Thymus (tissue), 11 donors: ENCODE data around the gene NUFIP2. TPM values are rescaled to one million over a fixed set of nuclear protein-coding genes. Genes with fewer than 3 reads are reported as not detected.
A peak's percentile ranks its signal among the peaks of the same experiment; 100 is the strongest.
"Not testable (repeated sequence)": the region's sequence is repeated elsewhere in the genome, so short reads cannot be mapped to it uniquely, and the experiment has no call there.

Experiments
- DNase-seq, 9 donors: peaks; one replicate each; pipeline ENCODE4 v3.0.0-alpha.2; 2013; ENCODE audit warnings: low spot score in 9 of 9, low read depth in 6 of 9, missing footprints in 1 of 9
- H3K27ac ChIP-seq, 2 donors: one replicate each; pipeline ENCODE4 v1.5.1; 2013; ENCODE audit warnings: control low read depth in 1 of 2, low read depth in 1 of 2, low read length in 1 of 2, mild to moderate bottlenecking in 1 of 2, moderate library complexity in 1 of 2
- H3K27me3 ChIP-seq, 2 donors: one replicate each; pipeline ENCODE4 v1.5.1; 2013; ENCODE audit warnings: low read length in 1 of 2; ENCODE audit not compliant: control insufficient read depth in 2 of 2, insufficient read depth in 1 of 2
- H3K36me3 ChIP-seq, 2 donors: one replicate each; pipeline ENCODE4 v1.5.1; 2013; ENCODE audit warnings: low read length in 1 of 2, mild to moderate bottlenecking in 1 of 2, moderate library complexity in 1 of 2; ENCODE audit not compliant: control insufficient read depth in 2 of 2, insufficient read depth in 2 of 2
- H3K4me1 ChIP-seq, 2 donors: one replicate each; pipeline ENCODE4 v1.5.1; 2013; ENCODE audit warnings: low read length in 2 of 2; ENCODE audit not compliant: control insufficient read depth in 2 of 2, insufficient read depth in 2 of 2
- H3K4me3 ChIP-seq, 2 donors: one replicate each; pipeline ENCODE4 v1.5.1; 2013; ENCODE audit warnings: low read length in 2 of 2, control low read depth in 1 of 2, mild to moderate bottlenecking in 1 of 2
- H3K9me3 ChIP-seq, 2 donors: one replicate each; pipeline ENCODE4 v1.5.1; 2013; ENCODE audit warnings: low read length in 1 of 2, mild to moderate bottlenecking in 1 of 2; ENCODE audit not compliant: control insufficient read depth in 2 of 2, insufficient read depth in 1 of 2
- WGBS: extraction: QIAGEN DNeasy Blood & Tissue Kit; methylation state at CpG from one replicate; pipeline ENCODE4 v1.1.7; 2013; 5-methylcytosine and 5-hydroxymethylcytosine counted together
- polyA plus RNA-seq: library from polyadenylated mRNA; stranded (reverse); fragments of 200-250 nt; gene quantifications from one replicate; pipeline ENCODE4 v1.2.3, GENCODE V29; 2013
- total RNA-seq: library from RNA; stranded (reverse); fragments of 120-200 nt; gene quantifications from one replicate; pipeline ENCODE4 v1.2.4, GENCODE V29; 2013
- donor health status: healthy.

The NUFIP2 gene
- total and polyA plus RNA-seq, 2 donors = 19.8 to 22.0 TPM

GRCh38 chr17:29291163-29291752, 2.7 kb downstream of the NUFIP2 start:
- H3K4me1 ChIP-seq = peaks cover 8 to 10% of the 10 kb centered on the region in 2 donors
- no peaks in the 10 kb centered on the region for H3K9me3 ChIP-seq
- WGBS = 32% methylated on average over 5 of the region's 5 CpGs
- H3K27ac ChIP-seq = peak overlapping the region in 1 of 2 donors; percentile 91
- peak overlapping the region; percentile 60 to 72 for H3K4me3 ChIP-seq
- peak in 6 of 9 donors; percentile 47 to 87 (median 70) for DNase-seq
- H3K27me3 ChIP-seq = no peaks in the 10 kb centered on the region
- H3K36me3 ChIP-seq = peaks cover 19 to 38% of the 10 kb centered on the region in 2 donors

GRCh38 chr17:29289852-29290251, 4.1 kb downstream of the NUFIP2 start:
- WGBS = 95% methylated on average over 9 of the region's 9 CpGs
- H3K27ac ChIP-seq = no peak overlapping the region
- no peaks in the 10 kb centered on the region for H3K27me3 ChIP-seq
- no peak overlapping the region for H3K4me3 ChIP-seq
- no peak for DNase-seq
- peaks cover 8 to 10% of the 10 kb centered on the region in 2 donors for H3K4me1 ChIP-seq
- peaks cover 26 to 51% of the 10 kb centered on the region in 2 donors for H3K36me3 ChIP-seq
- no peaks in the 10 kb centered on the region for H3K9me3 ChIP-seq

- no peaks in the 10 kb centered on the region for H3K4me1 ChIP-seq
- WGBS = 95% methylated on average over 2 of the region's 2 CpGs
- no peak overlapping the region for H3K4me3 ChIP-seq
- no peaks in the 10 kb centered on the region for H3K27me3 ChIP-seq
- no peak overlapping the region for H3K27ac ChIP-seq
- no peak for DNase-seq
- H3K9me3 ChIP-seq = peaks cover 0 to 2% of the 10 kb centered on the region in 2 donors
- H3K36me3 ChIP-seq = peaks cover 51 to 87% of the 10 kb centered on the region in 2 donors
Observed at GRCh38 chr17:29283961-29284360, 10.0 kb downstream of the NUFIP2 start.

GRCh38 chr17:29283496-29283895, 10.5 kb downstream of the NUFIP2 start:
- H3K9me3 ChIP-seq = peaks cover 0 to 2% of the 10 kb centered on the region in 2 donors
- no peak overlapping the region for H3K27ac ChIP-seq
- 87% methylated on average over 5 of the region's 5 CpGs for WGBS
- H3K36me3 ChIP-seq = peaks cover 51 to 86% of the 10 kb centered on the region in 2 donors
- H3K4me3 ChIP-seq = no peak overlapping the region
- DNase-seq = no peak
- H3K27me3 ChIP-seq = no peaks in the 10 kb centered on the region
- no peaks in the 10 kb centered on the region for H3K4me1 ChIP-seq

- Histone ChIP-seq H3K4me3 (no peak overlapping the region), H3K36me3 (peaks cover 29 to 73% of the 10 kb centered on the region in 2 donors), H3K4me1 (no peaks in the 10 kb centered on the region), H3K27me3 (no peaks in the 10 kb centered on the region), H3K9me3 (peaks cover 0 to 2% of the 10 kb centered on the region in 2 donors), H3K27ac (no peak overlapping the region)
- no peak for DNase-seq
- WGBS = 96% methylated on average over 5 of the region's 5 CpGs
Observed at GRCh38 chr17:29279397-29280070, 14.4 kb downstream of the NUFIP2 start.

- Histone ChIP-seq H3K4me3 (no peak overlapping the region), H3K36me3 (peaks cover 32 to 75% of the 10 kb centered on the region in 2 donors), H3K27ac (no peak overlapping the region), H3K9me3 (peaks cover 0 to 2% of the 10 kb centered on the region in 2 donors), H3K4me1 (no peaks in the 10 kb centered on the region), H3K27me3 (no peaks in the 10 kb centered on the region)
- no peak for DNase-seq
Observed at GRCh38 chr17:29278692-29279091, 15.3 kb downstream of the NUFIP2 start.

- no peak overlapping the region for H3K4me3 ChIP-seq
- no peaks in the 10 kb centered on the region for H3K27me3 ChIP-seq
- peaks cover 14 to 56% of the 10 kb centered on the region in 2 donors for H3K36me3 ChIP-seq
- H3K27ac ChIP-seq = no peak overlapping the region
- H3K9me3 ChIP-seq = no peaks in the 10 kb centered on the region
- no peaks in the 10 kb centered on the region for H3K4me1 ChIP-seq
- WGBS = 78% methylated on average over 1 of the region's 1 CpG
- DNase-seq = no peak
Observed at GRCh38 chr17:29273924-29274323, 20.0 kb downstream of the NUFIP2 start.

GRCh38 chr17:29271980-29272379, 22.0 kb downstream of the NUFIP2 start:
- not testable (repeated sequence) for H3K27me3 ChIP-seq, DNase-seq, H3K27ac ChIP-seq, H3K4me1 ChIP-seq, H3K4me3 ChIP-seq, H3K9me3 ChIP-seq
- peaks cover 10 to 60% of the 10 kb centered on the region in 2 donors for H3K36me3 ChIP-seq
- 95% methylated on average over 9 of the region's 9 CpGs for WGBS

GRCh38 chr17:29263916-29264315, 30.0 kb downstream of the NUFIP2 start:
- no peak overlapping the region for H3K4me3 ChIP-seq
- no peaks in the 10 kb centered on the region for H3K9me3 ChIP-seq
- H3K4me1 ChIP-seq = no peaks in the 10 kb centered on the region
- H3K27ac ChIP-seq = no peak overlapping the region
- DNase-seq = no peak
- 94% methylated on average over 5 of the region's 5 CpGs for WGBS
- H3K27me3 ChIP-seq = no peaks in the 10 kb centered on the region
- H3K36me3 ChIP-seq = peaks cover 34 to 84% of the 10 kb centered on the region in 2 donors
